Thyroid gland (tissue), 4 donors: Measurements from ENCODE around the gene ATG9B. TPM values are rescaled to one million over a fixed set of nuclear protein-coding genes. Genes with fewer than 3 reads are reported as not detected.
A peak's percentile ranks its signal among the peaks of the same experiment; 100 is the strongest.
"Not testable (repeated sequence)": the region's sequence is repeated elsewhere in the genome, so short reads cannot be mapped to it uniquely, and the experiment has no call there.

Experiments used
- DNase-seq, 2 donors: peaks; one replicate each; pipeline ENCODE4 v3.0.0-alpha.2; 2019
- H3K27ac ChIP-seq, 3 donors: fragments of 200-600 bp; sonication (generic); 1 replicate in 2 of 3; 2 replicates in 1 of 3; pipeline ENCODE4 v1.5.1; 2016 to 2019; ENCODE audit warnings: mild to moderate bottlenecking in 1 of 3, moderate library complexity in 1 of 3
- H3K27me3 ChIP-seq: fragments of 200-600 bp; sonication (generic); one replicate; pipeline ENCODE4 v1.5.1; 2019
- H3K36me3 ChIP-seq, 2 donors: fragments of 200-600 bp; sonication (generic); one replicate each; pipeline ENCODE4 v1.5.1; 2016 to 2019
- H3K4me1 ChIP-seq, 2 donors: fragments of 200-600 bp; sonication (generic); one replicate each; pipeline ENCODE4 v1.5.1; 2017 to 2019
- H3K4me3 ChIP-seq, 3 donors: fragments of 200-600 bp; sonication (generic); replicated peaks in 1 of 3; 1 replicate in 2 of 3; 2 replicates in 1 of 3; pipeline ENCODE4 v1.5.1; 2016; ENCODE audit warnings: mild to moderate bottlenecking in 1 of 3
- H3K9me3 ChIP-seq: fragments of 200-600 bp; sonication (generic); one replicate; pipeline ENCODE4 v1.5.1; 2017
- POLR2A ChIP-seq, 2 donors: fragments of 450-650 bp; IDR thresholded peaks; one replicate each; pipeline ENCODE4 v1.6.1; 2017; ENCODE audit warnings: antibody characterized with exemption in 2 of 2, mild to moderate bottlenecking in 2 of 2, moderate library complexity in 1 of 2
- WGBS, 2 donors: methylation state at CpG; one replicate each; pipeline ENCODE4 v1.1.5; 2017; 5-methylcytosine and 5-hydroxymethylcytosine counted together
- intact Hi-C: fragments of 100-400 bp; cut with DNase I; formaldehyde crosslinking; loops from one replicate; pipeline ENCODE4 v1.15.1; 2023
- total RNA-seq, 4 donors: library from RNA; depleted of rRNA; stranded (reverse); fragments of >200 nt; gene quantifications; one replicate each; pipeline ENCODE4 v1.2.3, GENCODE V29; 2016
- TF ChIP-seq, protein P1 (sequence below), 6 experiments: fragments of 200-600 bp in 3 of 6; fragments of 450-650 bp in 3 of 6; sonication (generic) in 3 of 6; IDR thresholded peaks; one replicate each; pipeline ENCODE4 v1.5.1; 2016 to 2019; ENCODE audit warnings: antibody characterized with exemption in 6 of 6, mild to moderate bottlenecking in 2 of 6, inconsistent platforms in 1 of 6, moderate library complexity in 1 of 6

Gene ATG9B
- total RNA-seq, 4 donors from 2014 or later: 0.27 TPM; not detected in 3

DNA sequence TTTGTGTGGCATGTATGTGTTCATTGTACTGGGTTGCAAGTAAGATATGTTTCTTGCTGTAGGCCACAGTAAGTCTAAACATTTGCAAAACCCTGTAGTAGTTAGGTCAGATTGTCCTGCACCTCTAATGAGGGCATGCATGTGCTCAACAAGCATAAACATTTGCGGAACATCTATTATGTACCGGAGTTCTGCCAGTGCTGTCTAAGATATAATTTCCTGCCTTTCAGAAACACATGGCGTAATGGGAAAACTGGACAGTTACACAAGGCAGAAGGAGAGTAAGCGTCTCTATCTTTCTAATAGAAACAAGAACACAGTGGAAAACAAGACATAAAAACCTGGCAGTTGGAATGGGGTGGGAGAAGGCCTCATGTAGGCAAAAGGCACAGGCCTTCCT, 6.7 kb upstream of the ATG9B start:
- Histone ChIP-seq H3K4me1 (peaks cover 8 to 19% of the 10 kb centered on the region in 2 donors), H3K27me3 (no peaks in the 10 kb centered on the region), H3K36me3 (peaks cover 18% of the 10 kb centered on the region in 2 donors), H3K9me3 (no peaks in the 10 kb centered on the region), H3K4me3 (no peak overlapping the region), H3K27ac (no peak overlapping the region)
- DNase-seq: no peak
- intact Hi-C loops: loop anchor here (5.0 kb wide), 1 partner anchor 76 kb away; no protein-coding TSS in a partner anchor
- 90 to 100% methylated on average over 4 of the region's 4 CpGs for WGBS, 2 donors
- no peak for TF ChIP-seq POLR2A (IDR thresholded peaks at IDR 0.05)
- TF ChIP-seq, protein P1, sequence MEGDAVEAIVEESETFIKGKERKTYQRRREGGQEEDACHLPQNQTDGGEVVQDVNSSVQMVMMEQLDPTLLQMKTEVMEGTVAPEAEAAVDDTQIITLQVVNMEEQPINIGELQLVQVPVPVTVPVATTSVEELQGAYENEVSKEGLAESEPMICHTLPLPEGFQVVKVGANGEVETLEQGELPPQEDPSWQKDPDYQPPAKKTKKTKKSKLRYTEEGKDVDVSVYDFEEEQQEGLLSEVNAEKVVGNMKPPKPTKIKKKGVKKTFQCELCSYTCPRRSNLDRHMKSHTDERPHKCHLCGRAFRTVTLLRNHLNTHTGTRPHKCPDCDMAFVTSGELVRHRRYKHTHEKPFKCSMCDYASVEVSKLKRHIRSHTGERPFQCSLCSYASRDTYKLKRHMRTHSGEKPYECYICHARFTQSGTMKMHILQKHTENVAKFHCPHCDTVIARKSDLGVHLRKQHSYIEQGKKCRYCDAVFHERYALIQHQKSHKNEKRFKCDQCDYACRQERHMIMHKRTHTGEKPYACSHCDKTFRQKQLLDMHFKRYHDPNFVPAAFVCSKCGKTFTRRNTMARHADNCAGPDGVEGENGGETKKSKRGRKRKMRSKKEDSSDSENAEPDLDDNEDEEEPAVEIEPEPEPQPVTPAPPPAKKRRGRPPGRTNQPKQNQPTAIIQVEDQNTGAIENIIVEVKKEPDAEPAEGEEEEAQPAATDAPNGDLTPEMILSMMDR (IDR thresholded peaks at IDR 0.05): no peak

DNA sequence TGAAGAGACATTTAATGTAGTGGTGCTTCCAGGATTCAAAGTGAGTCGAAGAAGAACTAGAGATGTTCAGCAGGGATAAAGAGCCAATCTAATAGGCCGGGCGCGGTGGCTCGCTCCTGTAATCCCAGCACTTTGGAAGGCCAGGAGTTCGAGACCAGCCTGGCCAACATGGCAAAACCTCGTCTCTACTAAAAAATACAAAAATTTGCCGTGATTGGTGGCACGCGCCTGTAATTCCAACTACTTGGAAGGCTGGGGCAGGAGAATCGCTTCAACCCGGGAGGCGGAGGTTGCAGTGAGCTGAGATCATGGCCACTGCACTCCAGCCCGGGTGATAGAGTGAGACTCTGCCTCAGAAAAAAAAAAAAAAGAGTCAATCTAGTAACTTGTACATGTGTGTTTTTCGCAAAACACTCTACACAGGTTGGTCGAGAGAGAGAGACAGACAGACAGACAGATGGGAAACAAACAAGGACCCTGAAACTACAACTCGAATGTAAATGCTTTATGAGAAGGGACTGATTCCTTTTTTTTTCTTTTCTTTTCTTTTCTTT, 4.7 kb upstream of the ATG9B start:
- no peak for TF ChIP-seq POLR2A (IDR thresholded peaks at IDR 0.05)
- TF ChIP-seq, protein P1 (IDR thresholded peaks at IDR 0.05): no peak
- DNase-seq: no peak
- no peaks in the 10 kb centered on the region for H3K9me3 ChIP-seq
- 48 to 57% methylated on average over 17 of the region's 17 CpGs for WGBS, 2 donors
- H3K4me1 ChIP-seq: peaks cover 8 to 19% of the 10 kb centered on the region in 2 donors
- intact Hi-C loops: no loop called here
- H3K4me3 ChIP-seq: peak overlapping the region in 1 of 3 donors; percentile 59
- H3K27ac ChIP-seq: peak overlapping the region; percentile 7 to 85 (median 77)
- peaks cover 0 to 2% of the 10 kb centered on the region in 2 donors for H3K36me3 ChIP-seq
- no peaks in the 10 kb centered on the region for H3K27me3 ChIP-seq

DNA sequence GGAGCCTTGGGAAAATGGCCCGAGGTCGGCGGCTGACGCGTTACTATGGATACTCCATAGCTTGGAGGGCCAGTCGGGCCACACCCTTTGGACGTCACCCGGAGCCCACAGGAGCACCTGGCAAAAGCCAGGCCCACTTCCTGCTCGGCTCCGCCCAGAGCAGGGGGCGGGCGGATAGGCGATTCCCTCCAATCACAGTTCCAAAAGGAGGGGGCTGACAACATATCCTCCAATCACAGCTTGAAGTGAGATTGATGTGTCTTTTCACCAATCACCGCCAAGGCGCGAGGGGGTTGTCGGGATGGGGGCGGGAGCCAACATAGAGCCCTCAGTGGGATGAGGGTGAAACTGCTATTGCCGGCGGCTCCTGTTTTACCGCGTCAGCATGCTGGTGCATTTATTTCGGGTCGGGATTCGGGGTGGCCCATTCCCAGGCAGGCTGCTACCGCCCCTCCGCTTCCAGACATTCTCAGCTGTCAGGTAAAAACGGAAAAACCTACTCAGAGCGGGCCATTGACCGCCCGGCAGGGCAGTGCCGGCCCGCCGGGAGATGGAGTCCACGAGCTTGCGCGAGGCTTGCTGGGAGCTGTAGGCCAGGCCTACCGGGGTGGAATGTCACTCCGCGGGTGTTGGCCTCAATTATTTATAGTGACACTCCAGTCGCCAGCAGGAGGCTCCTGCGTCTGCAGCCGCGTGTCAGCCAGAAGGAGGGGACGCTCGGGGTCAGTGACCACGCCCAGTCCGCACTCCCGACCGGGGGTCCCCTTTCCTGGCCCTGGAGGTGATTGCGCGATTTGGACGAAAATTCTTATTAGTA, 4.0 kb upstream of the ATG9B start, which contains the start of gene ABCB8:
TSS of gene ABCB8 (plus strand) at position 320 of the 817 bp plus-strand sequence. CDS start at position 386, 66 bp downstream.
- H3K27me3 ChIP-seq: no peaks in the 10 kb centered on the region
- peak; percentile 45 to 79 for TF ChIP-seq POLR2A (IDR thresholded peaks at IDR 0.05)
- TF ChIP-seq, protein P1 (IDR thresholded peaks at IDR 0.05): peak in 4 of 6 experiments; percentile 53 to 66 (median 60)

DNA sequence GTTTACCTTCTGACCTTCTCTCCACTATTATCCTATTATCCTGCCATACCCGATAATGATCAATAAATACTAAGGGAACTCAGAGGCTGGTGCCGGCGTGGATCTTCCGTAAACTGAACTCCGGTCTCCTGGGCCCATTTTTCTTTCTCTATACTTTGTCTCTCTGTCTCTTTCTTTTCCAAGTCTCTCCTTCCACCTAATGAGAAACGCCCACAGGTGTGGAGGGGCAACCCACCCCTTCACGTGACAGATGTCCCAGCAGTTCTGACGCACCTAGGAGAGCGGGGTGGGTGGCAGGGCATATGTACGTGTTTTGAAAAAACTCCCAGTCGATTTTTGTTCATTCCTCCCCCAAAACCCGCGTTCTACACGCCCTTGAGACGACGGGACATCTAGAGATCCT, 3.4 kb upstream of the ATG9B start:
- WGBS, 2 donors: 12 to 13% methylated on average over 16 of the region's 16 CpGs
- H3K27me3 ChIP-seq, H3K36me3 ChIP-seq, H3K9me3 ChIP-seq, intact Hi-C loops, DNase-seq: not testable (repeated sequence)
- Histone ChIP-seq H3K4me3 (peak overlapping the region in 2 of 3 donors; percentile 12 to 59), H3K27ac (peak overlapping the region; percentile 17 to 77 (median 29)), H3K4me1 (peaks cover 8 to 19% of the 10 kb centered on the region in 2 donors)

More for the DNA sequence above, 4.0 kb upstream of the ATG9B start, which contains the start of gene ABCB8:
- H3K4me1 ChIP-seq: peaks cover 8 to 19% of the 10 kb centered on the region in 2 donors
- peak within 1 kb of the TSS; percentile 17 to 85 (median 77) for H3K27ac ChIP-seq
- peak within 1 kb of the TSS in 2 of 3 donors; percentile 12 to 59 for H3K4me3 ChIP-seq
- peak; percentile 99 for DNase-seq
- H3K9me3 ChIP-seq: no peaks in the 10 kb centered on the region
- intact Hi-C loops: no loop called here
- WGBS, 2 donors: 0% methylated on average over 30 to 48 of the region's 53 CpGs
- peaks cover 0 to 2% of the 10 kb centered on the region in 2 donors for H3K36me3 ChIP-seq

DNA sequence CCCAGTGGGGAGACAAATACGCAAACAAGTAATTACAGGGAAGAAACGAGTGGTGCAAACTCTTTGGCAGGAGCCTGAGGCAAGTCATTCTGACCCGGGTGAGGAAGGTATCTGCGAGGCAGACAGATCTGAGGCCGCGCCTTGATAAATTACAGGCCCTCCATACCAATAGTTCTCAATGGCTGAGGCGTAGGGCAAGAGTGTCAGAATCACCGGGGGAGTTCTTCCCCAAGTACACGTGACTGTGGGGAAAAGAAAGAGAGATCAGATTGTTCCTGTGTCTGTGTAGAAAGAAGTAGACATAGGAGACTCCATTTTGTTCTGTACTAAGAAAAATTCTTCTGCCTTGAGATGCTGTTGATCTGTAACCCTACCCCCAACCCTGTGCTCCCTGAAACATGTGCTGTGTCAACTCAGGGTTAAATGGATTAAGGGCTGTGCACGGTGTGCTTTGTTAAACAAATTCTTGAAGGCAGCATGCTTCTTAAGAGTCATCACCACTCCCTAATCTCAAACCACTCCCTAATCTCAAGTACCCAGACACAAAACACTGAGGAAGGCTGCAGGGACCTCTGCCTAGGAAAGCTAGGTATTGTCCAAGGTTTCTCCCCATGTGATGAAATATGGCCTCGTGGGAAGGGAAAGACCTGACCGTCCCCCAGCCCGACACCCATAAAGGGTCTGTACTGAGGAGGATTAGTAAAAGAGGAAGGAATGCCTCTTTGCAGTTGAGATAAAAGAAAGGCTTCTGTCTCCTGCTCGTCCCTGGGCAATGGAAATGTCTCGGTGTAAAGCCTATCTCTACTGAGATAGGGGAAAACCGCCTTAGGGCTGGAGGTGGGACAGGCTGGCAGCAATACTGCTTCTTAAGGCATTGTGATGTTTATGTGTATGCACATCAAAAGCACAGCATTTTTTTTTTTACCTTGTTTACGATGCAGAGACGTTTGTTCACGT, 2.8 kb upstream of the ATG9B start:
- H3K9me3 ChIP-seq, H3K4me3 ChIP-seq, H3K36me3 ChIP-seq, intact Hi-C loops, DNase-seq, H3K27me3 ChIP-seq: not testable (repeated sequence)
- peak overlapping the region in 1 of 3 donors; percentile 29 for H3K27ac ChIP-seq
- WGBS, 2 donors: 43 to 46% methylated on average over 19 of the region's 19 CpGs
- peaks cover 8 to 19% of the 10 kb centered on the region in 2 donors for H3K4me1 ChIP-seq
